OCI-LY3 (cell line): Measurements from ENCODE around the gene IFNW1.

ENCODE experiments used
- H2AFZ ChIP-seq: fragments of 200-600, 300-600 bp; shearing (Covaris generic); 2 replicates; pipeline ENCODE4 v1.6.0; 2014; ENCODE audit warnings: antibody characterized with exemption, low read depth, low read length
- H3K27ac ChIP-seq: fragments of 200-600, 300-600 bp; sonication (generic); 2 replicates; pipeline ENCODE4 v1.5.1; 2014; ENCODE audit warnings: mild to moderate bottlenecking, low read length, moderate library complexity, mixed read lengths
- H3K27me3 ChIP-seq: fragments of 200-600, 300-600 bp; sonication (generic); 2 replicates; pipeline ENCODE4 v1.6.1; 2014; ENCODE audit warnings: low read depth, low read length, mixed read lengths
- H3K36me3 ChIP-seq: fragments of 200-600, 300-600 bp; sonication (generic); replicated peaks from 2 replicates; pipeline ENCODE3; 2014; ENCODE audit warnings: low read depth, low read length, mixed read lengths
- H3K4me1 ChIP-seq: fragments of 300-600, 200-600 bp; sonication (generic); 2 replicates; pipeline ENCODE4 v1.6.1; 2014; ENCODE audit warnings: low read length, mixed read lengths
- H3K4me2 ChIP-seq: fragments of 200-600, 300-600 bp; sonication (generic); 2 replicates; pipeline ENCODE4 v1.6.1; 2014; ENCODE audit warnings: low read length, mixed read lengths
- H3K4me3 ChIP-seq: fragments of 300-600, 200-600 bp; sonication (generic); 2 replicates; pipeline ENCODE4 v1.5.1; 2014; ENCODE audit warnings: antibody characterized with exemption, mild to moderate bottlenecking, low read length, moderate library complexity
- H3K79me2 ChIP-seq: fragments of 300-600, 200-600 bp; shearing (Covaris generic); 2 replicates; pipeline ENCODE4 v1.6.1; 2014; ENCODE audit warnings: mild to moderate bottlenecking, low read length, mixed read lengths
- H3K9ac ChIP-seq: fragments of 300-600, 200-600 bp; shearing (Covaris generic); 2 replicates; pipeline ENCODE4 v1.6.0; 2014; ENCODE audit warnings: mild to moderate bottlenecking, low read length, moderate library complexity
- H3K9me3 ChIP-seq: fragments of 200-600, 300-600 bp; shearing (Covaris generic); 2 replicates; pipeline ENCODE4 v1.6.1; 2014; ENCODE audit warnings: low read length, mixed read lengths; ENCODE audit not compliant: insufficient read depth
- H4K20me1 ChIP-seq: fragments of 200-600, 300-600 bp; sonication (generic); 2 replicates; pipeline ENCODE4 v1.6.1; 2016; ENCODE audit warnings: low read length, mixed read lengths; ENCODE audit not compliant: insufficient read depth
- EZH2phosphoT487 ChIP-seq: fragments of 200-600 bp; shearing (Covaris generic); IDR thresholded peaks from 2 replicates; pipeline ENCODE4 v1.6.1; 2018; ENCODE audit warnings: antibody characterized with exemption, mixed run types, low read depth
- TF ChIP-seq, protein P1 (sequence below): fragments of 200-600, 300-600 bp; sonication (generic); IDR thresholded peaks from 2 replicates; pipeline ENCODE4 v1.5.1; 2014; ENCODE audit warnings: antibody characterized with exemption, low read length, low read depth

The IFNW1 gene

DNA sequence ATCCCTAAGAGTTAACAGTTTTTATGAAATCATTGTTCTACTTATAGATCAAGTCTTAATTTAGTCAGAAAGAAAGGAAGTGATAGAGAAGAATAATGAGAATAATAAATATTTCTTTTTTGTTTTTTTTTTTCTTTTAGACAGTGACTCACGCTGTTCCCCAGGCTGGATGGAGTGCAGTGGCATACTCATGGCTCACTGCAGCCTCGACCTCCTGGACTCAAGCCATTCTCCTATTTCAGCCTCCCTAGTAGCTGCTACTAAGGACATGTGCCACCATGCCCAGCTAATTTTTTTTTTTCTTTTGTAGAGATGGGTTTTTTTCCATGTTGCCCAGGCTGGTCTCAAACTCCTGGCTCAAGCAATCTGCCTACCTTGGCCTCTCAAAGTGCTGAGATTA, 13.9 kb upstream of the IFNW1 start:
- Histone ChIP-seq H3K79me2 (no peaks in the 10 kb centered on the region), H4K20me1 (no peaks in the 10 kb centered on the region), H3K9me3 (no peaks in the 10 kb centered on the region), H3K36me3 (no peaks in the 10 kb centered on the region), H3K4me3 (no peak overlapping the region), H3K9ac (no peak overlapping the region), H3K27me3 (peaks cover 47% of the 10 kb centered on the region), H3K27ac (no peak overlapping the region), H3K4me2 (no peak overlapping the region), H2AFZ (no peak overlapping the region), H3K4me1 (peaks cover 4% of the 10 kb centered on the region; the same call in 1 of the 2 replicates)
- TF ChIP-seq, protein P1, sequence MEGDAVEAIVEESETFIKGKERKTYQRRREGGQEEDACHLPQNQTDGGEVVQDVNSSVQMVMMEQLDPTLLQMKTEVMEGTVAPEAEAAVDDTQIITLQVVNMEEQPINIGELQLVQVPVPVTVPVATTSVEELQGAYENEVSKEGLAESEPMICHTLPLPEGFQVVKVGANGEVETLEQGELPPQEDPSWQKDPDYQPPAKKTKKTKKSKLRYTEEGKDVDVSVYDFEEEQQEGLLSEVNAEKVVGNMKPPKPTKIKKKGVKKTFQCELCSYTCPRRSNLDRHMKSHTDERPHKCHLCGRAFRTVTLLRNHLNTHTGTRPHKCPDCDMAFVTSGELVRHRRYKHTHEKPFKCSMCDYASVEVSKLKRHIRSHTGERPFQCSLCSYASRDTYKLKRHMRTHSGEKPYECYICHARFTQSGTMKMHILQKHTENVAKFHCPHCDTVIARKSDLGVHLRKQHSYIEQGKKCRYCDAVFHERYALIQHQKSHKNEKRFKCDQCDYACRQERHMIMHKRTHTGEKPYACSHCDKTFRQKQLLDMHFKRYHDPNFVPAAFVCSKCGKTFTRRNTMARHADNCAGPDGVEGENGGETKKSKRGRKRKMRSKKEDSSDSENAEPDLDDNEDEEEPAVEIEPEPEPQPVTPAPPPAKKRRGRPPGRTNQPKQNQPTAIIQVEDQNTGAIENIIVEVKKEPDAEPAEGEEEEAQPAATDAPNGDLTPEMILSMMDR: no peak
- no peak for TF ChIP-seq EZH2phosphoT487

DNA sequence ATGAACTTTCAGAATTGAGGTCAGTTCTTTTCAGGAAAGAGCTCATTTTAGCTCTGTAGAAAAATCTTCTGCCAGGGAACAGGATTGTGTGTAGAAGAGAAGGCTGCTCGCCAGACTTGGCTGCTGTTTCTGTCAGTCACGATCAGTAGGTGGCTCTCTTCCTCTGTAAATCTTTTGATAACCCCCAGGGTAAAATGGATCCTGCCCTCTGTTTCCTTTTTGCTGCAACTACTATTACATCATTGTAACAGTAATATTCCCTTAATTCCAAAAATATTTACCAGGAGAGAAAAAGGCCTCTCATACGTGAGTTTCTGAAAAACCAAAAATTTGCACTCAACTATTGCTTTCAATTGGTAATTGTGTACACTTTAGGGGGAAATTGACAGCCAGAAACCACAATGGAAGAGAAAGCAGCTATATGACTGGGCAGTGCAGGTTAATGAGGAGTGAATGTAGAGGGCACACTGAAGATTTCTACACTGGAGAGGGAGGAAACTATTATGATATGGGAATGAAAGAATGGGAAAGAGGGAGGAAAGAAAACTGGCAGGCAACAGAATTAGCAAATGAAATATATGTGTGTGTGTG, 12.5 kb upstream of the IFNW1 start:
- no peak for TF ChIP-seq EZH2phosphoT487
- TF ChIP-seq, protein P1: peak; percentile 74
- no peaks in the 10 kb centered on the region for H4K20me1 ChIP-seq
- no peaks in the 10 kb centered on the region for H3K36me3 ChIP-seq
- H2AFZ ChIP-seq: no peak overlapping the region
- no peak overlapping the region for H3K9ac ChIP-seq
- peaks cover 49% of the 10 kb centered on the region for H3K27me3 ChIP-seq
- no peaks in the 10 kb centered on the region for H3K79me2 ChIP-seq
- H3K4me1 ChIP-seq: peaks cover 4% of the 10 kb centered on the region; the same call in 1 of the 2 replicates
- H3K4me2 ChIP-seq: peak overlapping the region; percentile 45
- no peak overlapping the region for H3K4me3 ChIP-seq
- no peaks in the 10 kb centered on the region for H3K9me3 ChIP-seq
- H3K27ac ChIP-seq: no peak overlapping the region

DNA sequence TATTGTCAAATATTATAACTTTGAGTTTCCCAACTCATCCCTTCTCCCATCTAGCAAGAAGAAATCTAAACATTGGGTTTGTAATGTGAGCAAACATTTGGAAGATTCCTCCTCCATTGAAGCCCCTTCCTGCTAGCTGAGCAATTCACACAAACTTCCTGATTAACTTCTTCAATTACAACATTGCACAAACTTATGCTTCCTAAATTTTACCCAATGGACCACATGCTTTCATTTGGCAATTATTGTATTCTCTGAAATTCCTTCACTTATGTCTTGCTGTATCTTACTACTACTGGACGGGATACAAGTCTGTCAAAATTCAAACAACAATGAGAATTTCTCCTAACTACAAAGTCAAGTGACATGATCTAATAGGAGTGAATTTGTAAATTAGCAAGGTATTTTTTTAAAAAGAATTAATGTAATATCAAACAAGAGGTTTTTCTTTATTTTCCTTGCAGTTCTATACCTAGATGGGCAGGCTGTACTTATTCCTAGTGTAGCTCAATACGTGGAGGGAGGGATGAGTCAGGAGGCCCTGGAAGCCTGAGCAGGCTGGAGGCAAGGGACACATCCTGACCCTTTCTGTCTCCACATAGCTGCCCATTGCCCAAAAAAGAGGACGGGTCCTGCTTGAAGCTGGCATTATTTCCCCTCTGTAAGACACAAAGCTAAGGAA, 11.8 kb upstream of the IFNW1 start:
- Histone ChIP-seq H3K27me3 (peaks cover 53% of the 10 kb centered on the region), H4K20me1 (no peaks in the 10 kb centered on the region), H3K4me3 (no peak overlapping the region), H3K27ac (no peak overlapping the region), H2AFZ (no peak overlapping the region), H3K9ac (no peak overlapping the region), H3K4me1 (peaks cover 4% of the 10 kb centered on the region; the same call in 1 of the 2 replicates), H3K4me2 (no peak overlapping the region), H3K79me2 (no peaks in the 10 kb centered on the region), H3K36me3 (no peaks in the 10 kb centered on the region), H3K9me3 (no peaks in the 10 kb centered on the region)
- TF ChIP-seq, protein P1: no peak
- no peak for TF ChIP-seq EZH2phosphoT487

DNA sequence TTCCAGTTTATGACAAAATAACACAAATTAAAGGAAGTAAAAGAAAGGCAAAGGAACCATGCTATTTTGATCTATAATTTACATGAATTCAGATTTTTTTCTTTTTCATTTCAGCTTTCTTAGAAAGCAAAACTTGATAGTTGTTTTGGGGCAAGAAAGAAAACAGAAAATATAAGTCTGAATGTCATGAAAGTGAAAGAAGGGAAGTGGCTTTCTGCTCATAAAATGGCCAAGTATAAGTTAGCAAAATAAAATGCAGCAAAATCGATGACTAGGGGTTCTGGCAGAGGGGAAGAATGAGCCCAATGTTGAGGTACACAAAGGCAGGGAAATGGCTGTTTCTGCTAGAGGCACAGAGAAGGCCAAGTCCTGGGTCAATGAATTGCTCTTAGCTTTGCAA, 3.0 kb upstream of the IFNW1 start:
- no peaks in the 10 kb centered on the region for H3K79me2 ChIP-seq
- no peaks in the 10 kb centered on the region for H3K36me3 ChIP-seq
- H3K27me3 ChIP-seq: peaks cover 22% of the 10 kb centered on the region; the same call in 1 of the 2 replicates
- H3K4me1 ChIP-seq: peaks cover 8% of the 10 kb centered on the region
- H3K4me3 ChIP-seq: no peak overlapping the region
- TF ChIP-seq, protein P1: no peak
- no peak for TF ChIP-seq EZH2phosphoT487
- no peak overlapping the region for H3K27ac ChIP-seq
- peak overlapping the region; percentile 26; the same call in 1 of the 2 replicates for H3K4me2 ChIP-seq
- no peak overlapping the region for H2AFZ ChIP-seq
- H3K9ac ChIP-seq: no peak overlapping the region
- H3K9me3 ChIP-seq: no peaks in the 10 kb centered on the region
- no peaks in the 10 kb centered on the region for H4K20me1 ChIP-seq
